Measurements from ENCODE around the gene C22orf42.

- TF ChIP-seq, protein P1, sequence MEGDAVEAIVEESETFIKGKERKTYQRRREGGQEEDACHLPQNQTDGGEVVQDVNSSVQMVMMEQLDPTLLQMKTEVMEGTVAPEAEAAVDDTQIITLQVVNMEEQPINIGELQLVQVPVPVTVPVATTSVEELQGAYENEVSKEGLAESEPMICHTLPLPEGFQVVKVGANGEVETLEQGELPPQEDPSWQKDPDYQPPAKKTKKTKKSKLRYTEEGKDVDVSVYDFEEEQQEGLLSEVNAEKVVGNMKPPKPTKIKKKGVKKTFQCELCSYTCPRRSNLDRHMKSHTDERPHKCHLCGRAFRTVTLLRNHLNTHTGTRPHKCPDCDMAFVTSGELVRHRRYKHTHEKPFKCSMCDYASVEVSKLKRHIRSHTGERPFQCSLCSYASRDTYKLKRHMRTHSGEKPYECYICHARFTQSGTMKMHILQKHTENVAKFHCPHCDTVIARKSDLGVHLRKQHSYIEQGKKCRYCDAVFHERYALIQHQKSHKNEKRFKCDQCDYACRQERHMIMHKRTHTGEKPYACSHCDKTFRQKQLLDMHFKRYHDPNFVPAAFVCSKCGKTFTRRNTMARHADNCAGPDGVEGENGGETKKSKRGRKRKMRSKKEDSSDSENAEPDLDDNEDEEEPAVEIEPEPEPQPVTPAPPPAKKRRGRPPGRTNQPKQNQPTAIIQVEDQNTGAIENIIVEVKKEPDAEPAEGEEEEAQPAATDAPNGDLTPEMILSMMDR (conservative IDR thresholded peaks at IDR 0.05 in 1 of 2, IDR thresholded peaks at IDR 0.05 in 1 of 2; ENCODE audit: extremely low read depth in 1 of 2, insufficient read depth in 1 of 2, low read depth in 1 of 2, low read length in 2 of 2): no peak
- no peak for TF ChIP-seq EZH2 (IDR thresholded peaks at IDR 0.05; ENCODE audit: borderline replicate concordance, low read length)
These were observed 27.0 kb downstream of the C22orf42 start for GRCh38 chr22:32132126-32132525.
